HUES6 (cell line): ENCODE measurements around the gene GAS2L1.

Experiments
- H3K27ac ChIP-seq: 2 replicates; pipeline ENCODE4 v1.7.0; 2013; ENCODE audit warnings: low read depth, mild to moderate bottlenecking, low read length, inconsistent platforms
- H3K27me3 ChIP-seq: 2 replicates; pipeline ENCODE4 v1.6.1; 2013; ENCODE audit warnings: low read length; ENCODE audit not compliant: control insufficient read depth, insufficient read depth
- H3K36me3 ChIP-seq: 2 replicates; pipeline ENCODE4 v1.6.1; 2013; ENCODE audit warnings: low read length; ENCODE audit not compliant: control insufficient read depth, insufficient read depth
- H3K4me1 ChIP-seq: 2 replicates; pipeline ENCODE4 v1.6.1; 2013; ENCODE audit warnings: low read length; ENCODE audit not compliant: control insufficient read depth, insufficient read depth
- H3K4me3 ChIP-seq: 2 replicates; pipeline ENCODE4 v1.5.1; 2013; ENCODE audit warnings: low read depth, low read length
- H3K9ac ChIP-seq: one replicate; pipeline ENCODE4 v1.6.1; 2013; ENCODE audit warnings: mild to moderate bottlenecking, low read length
- H3K9me3 ChIP-seq: 2 replicates; pipeline ENCODE4 v1.6.1; 2013; ENCODE audit warnings: low read depth, low read length; ENCODE audit not compliant: control insufficient read depth, insufficient read depth

GAS2L1 gene

DNA sequence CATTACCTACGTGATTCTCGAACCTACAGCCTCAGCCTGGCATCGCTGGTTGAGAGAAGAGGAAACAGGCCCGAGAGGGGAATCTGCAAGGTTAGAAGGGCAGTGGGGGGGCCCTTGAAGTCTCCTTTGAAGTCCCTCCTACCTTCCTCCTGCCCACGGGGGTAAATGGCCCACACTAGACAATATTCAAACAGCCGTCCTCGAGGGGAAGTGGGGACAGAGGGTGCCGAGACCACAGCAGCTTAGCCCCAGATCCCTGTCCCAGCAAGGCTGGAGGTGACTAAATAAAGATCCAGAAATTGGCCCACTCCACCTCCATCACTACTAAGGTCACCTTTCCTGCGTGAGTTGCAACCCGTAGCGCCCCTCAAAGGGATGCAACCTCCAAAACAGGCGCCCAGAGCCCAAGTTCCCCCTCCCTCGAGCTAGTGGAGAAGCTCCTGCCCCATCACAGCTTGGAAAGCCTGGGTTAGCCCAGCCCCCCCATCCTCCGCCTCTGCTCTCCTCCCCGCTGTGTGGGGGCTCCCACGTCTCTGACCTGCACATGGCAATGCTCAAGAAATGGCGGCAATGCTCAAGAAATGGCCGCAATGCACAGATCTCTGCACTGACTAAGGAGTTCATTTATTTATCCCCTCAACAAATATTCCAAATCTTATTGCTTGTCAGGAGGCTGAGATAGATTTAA is 9.8 kb downstream of the GAS2L1 start:
- Histone ChIP-seq H3K36me3 (no peaks in the 10 kb centered on the region), H3K4me1 (peaks cover 10% of the 10 kb centered on the region), H3K4me3 (no peak overlapping the region), H3K27ac (no peak overlapping the region), H3K9ac (no peak overlapping the region), H3K27me3 (peaks cover 47% of the 10 kb centered on the region), H3K9me3 (no peaks in the 10 kb centered on the region)

DNA sequence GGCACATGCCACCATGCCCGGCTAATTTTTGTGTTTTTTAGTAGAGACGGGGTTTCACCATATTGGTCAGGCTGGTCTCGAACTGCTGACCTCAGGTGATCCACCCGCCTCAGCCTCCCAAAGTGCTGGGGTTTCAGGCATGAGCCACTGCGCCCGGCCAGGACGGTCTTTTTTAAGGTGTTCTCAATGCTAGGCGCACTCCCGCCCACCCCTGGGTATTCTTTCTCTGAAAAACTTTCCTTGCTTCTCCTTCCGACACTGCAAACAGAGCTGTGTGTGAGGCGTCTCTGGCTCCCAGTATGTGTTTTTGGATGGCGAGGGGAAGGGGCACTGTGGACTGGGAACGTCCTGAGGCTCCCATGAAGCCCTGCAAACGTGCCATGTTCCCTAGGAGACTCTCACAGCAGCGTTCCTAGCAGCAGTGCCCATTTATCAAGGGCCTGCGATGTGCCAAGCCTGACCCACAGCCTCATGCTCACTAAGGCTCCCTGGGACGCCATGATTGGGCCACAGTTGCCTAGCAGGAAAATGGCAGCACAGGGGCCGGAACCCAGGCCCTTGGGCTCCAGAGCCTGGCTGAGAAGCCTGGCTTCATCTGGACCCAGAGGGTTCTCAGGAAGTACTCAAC is 11.5 kb downstream of the GAS2L1 start:
- H3K4me3 ChIP-seq: no peak overlapping the region
- peaks cover 10% of the 10 kb centered on the region for H3K4me1 ChIP-seq
- H3K27me3 ChIP-seq: peaks cover 44% of the 10 kb centered on the region
- no peaks in the 10 kb centered on the region for H3K36me3 ChIP-seq
- H3K27ac ChIP-seq: no peak overlapping the region
- no peaks in the 10 kb centered on the region for H3K9me3 ChIP-seq
- H3K9ac ChIP-seq: no peak overlapping the region

- H3K9ac ChIP-seq: no peak overlapping the region
- H3K9me3 ChIP-seq: no peaks in the 10 kb centered on the region
- peaks cover 32% of the 10 kb centered on the region for H3K27me3 ChIP-seq
- H3K4me1 ChIP-seq: peaks cover 8% of the 10 kb centered on the region
- H3K4me3 ChIP-seq: no peak overlapping the region
- no peak overlapping the region for H3K27ac ChIP-seq
- H3K36me3 ChIP-seq: no peaks in the 10 kb centered on the region
These were observed 12.6 kb downstream of the GAS2L1 start for GRCh38 chr22:29319072-29319471.

- Histone ChIP-seq H3K4me3 (no peak overlapping the region), H3K9ac (no peak overlapping the region), H3K4me1 (no peaks in the 10 kb centered on the region), H3K9me3 (no peaks in the 10 kb centered on the region), H3K36me3 (no peaks in the 10 kb centered on the region), H3K27ac (no peak overlapping the region), H3K27me3 (peaks cover 18% of the 10 kb centered on the region)
These were observed 14.1 kb downstream of the GAS2L1 start for GRCh38 chr22:29320546-29320945.

DNA sequence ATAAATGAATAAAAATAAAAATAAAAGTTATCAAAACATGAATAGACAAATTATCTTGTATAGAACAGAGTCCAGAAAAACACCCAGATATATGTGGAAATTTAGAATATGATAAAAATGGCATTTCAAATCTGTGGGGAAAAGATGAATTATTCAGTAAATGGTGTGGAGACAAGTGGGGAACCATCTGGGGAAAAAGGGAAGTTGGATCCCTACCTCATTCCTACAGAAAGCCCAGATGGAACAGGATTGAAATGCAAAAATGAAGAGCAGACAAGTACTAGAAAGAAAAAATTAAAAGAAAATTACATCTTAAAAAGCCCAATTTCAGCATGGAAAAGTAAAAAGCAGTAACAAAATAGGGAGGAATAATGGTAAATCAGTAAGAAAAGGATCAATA is 17.2 kb downstream of the GAS2L1 start:
- Histone ChIP-seq H3K4me1 (no peaks in the 10 kb centered on the region), H3K4me3 (no peak overlapping the region), H3K27me3 (no peaks in the 10 kb centered on the region), H3K9me3 (no peaks in the 10 kb centered on the region), H3K27ac (no peak overlapping the region), H3K9ac (no peak overlapping the region), H3K36me3 (peaks cover 25% of the 10 kb centered on the region)

DNA sequence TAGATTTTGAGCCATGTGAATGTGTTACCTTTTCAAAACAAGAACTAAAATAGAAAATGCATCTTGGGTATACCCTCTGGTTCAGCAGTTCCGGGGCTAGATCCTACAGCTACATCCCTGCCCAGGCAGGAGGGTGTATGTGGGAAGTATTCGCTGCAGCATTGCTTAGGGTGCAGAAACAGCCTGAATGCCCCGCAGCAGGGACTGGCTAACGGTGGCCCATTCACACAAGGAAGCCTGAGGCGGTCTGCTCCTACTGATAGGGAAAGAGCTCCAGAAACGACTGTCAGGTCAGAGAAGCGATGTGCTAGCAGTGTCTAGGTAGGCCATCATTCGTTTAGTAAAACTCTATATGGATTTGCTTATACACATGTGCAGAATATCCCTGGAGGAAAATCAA is 18.9 kb downstream of the GAS2L1 start:
- H3K4me3 ChIP-seq: no peak overlapping the region
- no peak overlapping the region for H3K27ac ChIP-seq
- H3K9me3 ChIP-seq: no peaks in the 10 kb centered on the region
- H3K9ac ChIP-seq: no peak overlapping the region
- no peaks in the 10 kb centered on the region for H3K27me3 ChIP-seq
- peaks cover 39% of the 10 kb centered on the region for H3K36me3 ChIP-seq
- H3K4me1 ChIP-seq: no peaks in the 10 kb centered on the region

DNA sequence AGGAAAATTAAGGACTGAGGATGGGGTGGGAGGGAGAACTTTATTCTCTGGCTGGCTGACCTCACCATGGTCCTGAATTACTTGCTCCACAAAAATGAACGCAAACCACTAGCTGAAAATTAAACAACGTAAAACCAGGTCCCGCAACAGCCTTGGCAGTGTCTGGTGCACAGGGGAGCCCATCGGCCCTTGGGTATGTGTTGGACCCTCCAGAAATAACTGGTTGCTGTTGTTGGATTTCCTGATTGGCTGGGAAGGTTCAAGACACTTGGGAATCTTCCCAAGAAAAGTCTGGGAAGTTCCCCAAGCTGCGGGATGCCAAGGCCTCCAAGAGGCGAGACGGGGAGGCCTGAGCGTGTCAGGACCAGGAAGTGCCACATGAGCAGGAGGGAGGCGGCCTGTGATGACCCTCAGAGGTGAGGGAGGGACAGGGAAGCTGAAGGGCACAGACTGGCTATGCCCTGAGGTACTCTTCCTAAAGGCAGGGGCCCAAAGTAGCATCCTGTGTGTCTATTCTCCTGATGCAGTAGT is 19.4 kb downstream of the GAS2L1 start:
- H3K36me3 ChIP-seq: peaks cover 44% of the 10 kb centered on the region
- no peak overlapping the region for H3K9ac ChIP-seq
- H3K9me3 ChIP-seq: no peaks in the 10 kb centered on the region
- H3K27me3 ChIP-seq: no peaks in the 10 kb centered on the region
- no peak overlapping the region for H3K4me3 ChIP-seq
- H3K27ac ChIP-seq: no peak overlapping the region
- H3K4me1 ChIP-seq: peaks cover 4% of the 10 kb centered on the region

GRCh38 chr22:29326481-29326880 is 20.0 kb downstream of the GAS2L1 start:
- Histone ChIP-seq H3K4me3 (no peak overlapping the region), H3K27ac (no peak overlapping the region), H3K27me3 (no peaks in the 10 kb centered on the region), H3K4me1 (peaks cover 10% of the 10 kb centered on the region), H3K9me3 (no peaks in the 10 kb centered on the region), H3K9ac (no peak overlapping the region), H3K36me3 (peaks cover 50% of the 10 kb centered on the region)

- H3K4me3 ChIP-seq: no peak overlapping the region
- peaks cover 10% of the 10 kb centered on the region for H3K4me1 ChIP-seq
- H3K9ac ChIP-seq: no peak overlapping the region
- H3K27ac ChIP-seq: no peak overlapping the region
- H3K36me3 ChIP-seq: peaks cover 53% of the 10 kb centered on the region
- H3K27me3 ChIP-seq: no peaks in the 10 kb centered on the region
- H3K9me3 ChIP-seq: no peaks in the 10 kb centered on the region
These were observed 20.8 kb downstream of the GAS2L1 start for GRCh38 chr22:29327089-29327764.

DNA sequence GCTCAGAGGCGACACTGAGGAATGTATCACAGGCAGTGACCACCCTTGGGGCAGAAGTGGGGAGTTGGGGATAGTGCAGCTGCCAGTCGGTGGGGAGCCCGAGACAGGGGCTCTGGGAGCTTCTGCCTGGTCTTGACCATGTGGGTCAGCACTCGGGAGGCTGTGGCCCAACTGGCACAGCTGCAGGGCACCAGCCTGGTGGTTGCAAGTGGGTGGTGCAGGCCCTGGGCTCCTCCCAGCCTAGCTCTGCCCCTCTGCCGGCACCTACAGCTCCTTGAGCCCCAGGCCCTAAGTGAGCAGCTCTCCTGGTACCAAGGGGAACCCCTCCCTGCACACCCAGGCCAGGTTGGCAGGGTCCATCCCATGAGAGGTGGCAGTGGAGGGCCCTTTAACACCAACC is 21.6 kb downstream of the GAS2L1 start:
- H3K9ac ChIP-seq: no peak overlapping the region
- H3K4me3 ChIP-seq: no peak overlapping the region
- H3K4me1 ChIP-seq: peaks cover 10% of the 10 kb centered on the region
- H3K9me3 ChIP-seq: no peaks in the 10 kb centered on the region
- no peak overlapping the region for H3K27ac ChIP-seq
- H3K36me3 ChIP-seq: peaks cover 60% of the 10 kb centered on the region
- H3K27me3 ChIP-seq: no peaks in the 10 kb centered on the region
